Activated T-cell treated with anti-CD3 and anti-CD28 coated beads, Interleukin-2, amount 50 U/mL, for 1 hour (primary cell): ENCODE data around the gene MED13L.
"Not testable (repeated sequence)": the region's sequence is repeated elsewhere in the genome, so short reads cannot be mapped to it uniquely, and the experiment has no call there.

Experiments
- DNase-seq: peaks from one replicate; pipeline ENCODE4 v3.0.0-alpha.2; 2020

Gene MED13L

DNA sequence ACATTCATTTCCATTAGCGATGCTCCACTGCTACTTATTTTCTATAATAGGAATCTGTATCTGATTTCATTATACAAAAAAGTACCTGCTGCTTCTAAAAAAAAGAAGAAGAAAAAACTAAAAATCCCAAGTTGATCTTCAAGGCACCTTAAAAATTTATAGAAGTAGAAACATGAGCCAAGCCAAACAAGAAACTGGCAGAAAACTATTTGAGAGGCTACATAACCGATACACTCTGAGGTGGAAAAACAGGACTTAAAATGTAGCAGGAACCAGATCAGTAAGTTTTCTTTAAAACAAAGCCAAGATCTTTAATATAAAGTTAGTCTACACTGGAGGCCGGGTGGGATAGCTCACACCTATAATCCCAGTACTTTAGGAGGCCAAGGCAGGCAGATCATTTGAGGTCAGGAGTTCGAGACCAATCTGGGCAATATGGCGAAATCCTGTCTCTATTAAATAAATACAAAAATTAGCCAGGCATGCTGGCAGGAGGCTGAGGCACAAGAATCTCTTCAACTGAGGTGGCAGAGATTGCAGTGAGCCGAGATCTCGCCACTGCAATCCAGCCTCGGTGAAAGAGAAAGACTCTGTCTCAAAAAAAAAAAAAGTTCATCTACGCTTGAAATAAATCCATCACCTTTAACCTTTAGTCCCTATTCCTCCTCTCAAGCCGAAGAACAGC is 278.6 kb downstream of the MED13L start:
- no peak for DNase-seq

DNA sequence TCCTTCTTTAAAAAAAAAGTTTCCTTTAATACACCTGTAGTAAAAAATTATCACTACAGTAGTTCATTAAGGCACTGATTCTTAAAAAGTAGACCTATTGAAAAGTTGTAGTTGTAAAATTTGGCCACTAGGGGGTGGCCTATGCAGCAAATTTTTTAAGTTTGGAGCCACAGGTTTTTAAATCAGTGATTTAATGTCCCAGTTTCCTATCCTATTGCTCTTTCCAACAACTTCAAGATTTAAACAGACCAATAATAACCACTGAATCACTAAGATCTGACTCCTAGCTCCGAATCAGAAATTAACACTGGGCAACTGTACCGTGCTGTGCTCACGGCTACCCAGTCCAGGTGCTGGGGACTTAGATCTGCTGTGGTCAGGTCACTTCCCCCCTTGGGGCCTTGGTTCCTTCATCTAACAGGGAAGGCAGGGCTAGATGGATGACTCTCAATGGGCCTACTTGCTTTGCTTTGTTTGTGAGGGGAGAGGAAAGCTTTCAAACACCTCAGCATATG is 279.3 kb downstream of the MED13L start:
- DNase-seq: no peak

DNA sequence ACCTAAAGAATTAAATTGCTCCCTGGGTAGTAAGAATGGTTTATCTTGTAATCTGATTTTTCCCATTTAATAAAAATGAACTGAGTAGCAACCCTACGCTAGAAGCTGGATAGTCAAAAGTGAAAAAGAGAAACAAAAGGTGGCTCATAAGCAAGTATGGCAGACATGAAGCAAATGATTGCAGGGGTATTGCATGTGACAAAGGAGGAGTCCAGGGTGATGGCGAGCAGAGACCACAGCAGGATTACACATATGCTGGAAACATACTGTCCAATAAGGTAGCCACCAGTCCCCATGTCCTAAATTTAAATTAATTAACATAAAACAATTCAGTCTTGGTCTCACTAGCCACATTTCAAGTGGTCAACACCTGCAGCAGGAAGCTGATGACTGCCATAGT is 283.8 kb downstream of the MED13L start:
- DNase-seq: no peak

DNA sequence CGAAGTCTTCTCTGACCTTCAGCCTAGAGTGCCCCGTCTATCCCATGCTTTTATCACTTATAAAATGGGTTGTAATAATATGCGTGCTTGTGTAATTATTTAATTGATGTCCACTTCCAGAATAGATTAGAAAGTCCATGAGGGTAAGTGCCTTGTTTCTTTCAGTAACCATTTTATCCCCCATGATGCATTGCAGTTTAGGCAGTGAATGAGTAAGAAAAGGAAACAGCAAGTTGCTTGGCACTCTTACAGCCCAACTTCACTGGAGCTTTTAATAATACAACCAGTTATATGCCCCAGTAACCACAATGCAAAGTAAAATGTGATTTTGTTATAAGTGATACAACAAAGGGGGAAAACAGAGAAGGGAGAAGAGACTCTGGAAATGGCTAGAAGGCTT is 287.3 kb downstream of the MED13L start:
- DNase-seq: no peak

DNA sequence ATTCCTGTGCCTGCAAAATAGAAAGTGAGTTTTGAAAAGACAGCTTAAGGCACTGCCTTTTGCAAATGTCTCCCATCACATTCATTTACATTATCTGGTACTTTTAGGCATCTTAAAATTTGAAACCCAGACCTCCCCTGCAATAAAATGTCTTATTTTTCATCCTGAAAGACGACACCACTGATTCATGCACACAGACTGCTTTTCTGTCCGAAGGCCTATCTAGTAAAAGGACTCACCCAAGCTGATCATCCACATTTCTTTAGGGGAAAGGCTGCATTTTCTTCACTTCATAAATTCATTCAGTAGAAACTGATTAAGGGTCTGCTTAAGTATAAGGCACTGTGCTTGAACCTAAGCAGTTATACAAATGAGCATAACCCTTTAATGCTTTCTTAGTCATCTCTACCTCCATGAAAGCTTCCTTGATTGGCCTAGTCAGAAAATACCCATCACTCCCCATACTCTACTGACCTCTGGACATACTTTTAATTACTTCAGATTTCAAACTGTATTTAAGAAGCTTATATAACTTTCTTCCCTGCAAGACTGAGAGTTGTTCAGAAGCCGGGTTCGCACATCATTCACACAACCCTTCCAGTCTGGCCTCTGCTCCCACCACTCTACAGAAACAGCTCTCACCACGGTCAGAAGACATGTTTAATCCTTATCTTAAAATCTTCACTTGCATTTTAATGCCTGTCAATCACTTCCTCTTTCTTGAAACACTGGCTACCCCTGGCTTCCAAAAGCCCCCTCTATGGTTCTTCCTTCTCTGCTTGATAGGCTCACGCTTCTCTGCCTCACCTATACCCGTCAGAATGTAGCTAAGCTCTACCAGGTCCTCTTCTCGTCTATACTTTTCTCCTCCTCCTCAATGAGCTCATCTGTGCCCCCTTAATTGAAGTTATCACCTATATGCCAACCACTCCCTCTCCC is 288.6 kb downstream of the MED13L start:
- DNase-seq: no peak

DNA sequence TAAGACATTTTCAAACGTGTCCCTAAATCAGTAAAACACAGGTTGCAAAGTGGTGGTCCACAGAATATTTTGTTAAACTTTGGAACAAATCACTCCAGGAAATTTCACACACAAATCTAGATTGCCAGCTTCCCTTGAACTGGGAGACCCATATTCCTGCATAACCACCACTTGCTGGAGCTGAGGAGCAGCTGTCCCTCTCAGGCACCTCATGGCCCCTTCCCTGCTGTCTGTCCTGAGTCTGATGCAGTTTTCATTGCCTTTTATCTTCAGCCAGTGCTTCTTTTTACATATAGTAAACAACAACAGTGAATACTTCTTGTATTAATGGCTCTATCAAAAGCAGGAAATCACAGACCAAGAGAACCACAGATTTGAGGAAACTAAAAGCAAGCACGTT is 289.3 kb downstream of the MED13L start:
- DNase-seq: no peak

DNA sequence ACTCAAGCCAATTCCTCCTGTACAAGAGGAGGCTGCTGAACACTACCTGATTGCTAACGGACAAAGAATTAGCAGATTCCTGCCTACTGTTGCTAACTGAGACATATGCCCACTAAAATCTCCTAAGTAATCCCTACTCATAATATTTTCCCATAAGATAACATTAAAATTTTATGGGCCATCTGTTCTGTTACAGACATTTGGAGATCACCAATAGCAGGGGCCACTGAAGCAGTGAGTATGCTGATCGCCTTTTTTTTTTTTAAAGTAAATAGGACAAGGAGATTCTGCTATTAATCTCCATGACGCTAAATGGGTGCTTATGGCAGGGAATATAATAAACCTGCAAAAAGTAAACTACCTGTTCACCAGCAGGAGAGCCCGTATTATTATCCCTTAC is 292.9 kb downstream of the MED13L start:
- no peak for DNase-seq

DNA sequence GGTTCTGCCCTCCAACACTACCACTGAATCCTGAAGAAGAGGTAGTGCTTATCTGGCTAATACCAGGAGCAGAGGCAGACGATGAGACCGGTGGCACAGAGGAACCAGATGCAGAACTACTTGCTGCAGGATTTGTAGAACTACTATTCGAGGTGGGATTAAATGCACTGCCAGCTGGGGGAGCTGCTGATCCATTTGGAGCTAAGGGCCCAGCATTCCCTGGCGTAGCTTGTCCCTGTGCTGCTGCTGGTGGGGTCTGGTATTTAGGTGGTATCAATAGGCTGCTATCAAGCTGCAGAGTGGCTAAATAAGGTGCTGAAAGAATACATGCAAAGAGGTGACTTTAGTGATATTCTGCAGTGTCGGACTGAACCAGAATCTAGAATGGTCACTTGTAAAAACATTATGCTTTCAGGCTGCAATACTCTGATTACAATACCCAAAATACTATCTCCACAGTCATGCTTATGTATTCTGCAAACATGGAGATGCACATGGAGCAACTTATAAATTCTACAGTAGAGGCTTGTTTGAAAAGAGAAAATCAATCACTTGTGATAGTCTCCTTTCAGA is 294.2 kb downstream of the MED13L start:
- no peak for DNase-seq

DNA sequence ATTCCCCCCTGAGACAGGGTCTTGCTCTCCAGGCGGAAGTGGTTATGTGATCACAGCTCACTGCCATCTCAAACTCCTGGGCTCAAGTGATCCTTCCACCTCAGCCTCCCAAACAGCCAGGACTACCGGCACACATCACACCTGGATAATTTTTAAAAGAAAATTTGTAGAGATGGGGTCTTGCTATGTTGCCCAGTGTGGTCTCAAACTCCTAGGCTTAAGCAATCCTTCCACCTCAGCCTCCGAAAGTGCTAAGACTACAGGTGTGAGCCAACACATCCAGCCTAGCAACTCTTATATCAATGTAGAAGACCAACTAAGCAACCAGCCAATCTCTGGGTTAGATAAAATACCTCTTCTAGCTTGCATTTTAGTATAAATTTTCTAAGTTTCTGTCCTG is 297.2 kb downstream of the MED13L start:
- no peak for DNase-seq

DNA sequence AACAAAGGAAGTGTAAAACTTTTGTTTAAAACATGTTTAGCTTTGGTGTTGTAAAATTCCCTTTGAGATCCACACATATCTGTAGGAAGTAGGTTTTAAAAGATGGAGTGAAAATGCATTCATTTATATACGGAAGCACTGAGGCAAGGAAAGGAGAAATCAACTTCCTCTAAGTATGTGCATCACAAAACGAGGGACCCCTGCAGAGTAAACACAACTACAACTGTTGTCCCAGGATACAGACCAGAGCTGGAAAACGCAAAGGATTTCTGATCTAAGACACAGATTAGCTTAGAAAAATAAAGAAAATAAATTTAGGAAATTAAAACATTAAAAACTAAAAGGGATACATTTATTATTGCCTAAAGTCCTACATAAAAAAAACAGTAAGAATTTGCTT is 297.6 kb downstream of the MED13L start:
- no peak for DNase-seq

DNA sequence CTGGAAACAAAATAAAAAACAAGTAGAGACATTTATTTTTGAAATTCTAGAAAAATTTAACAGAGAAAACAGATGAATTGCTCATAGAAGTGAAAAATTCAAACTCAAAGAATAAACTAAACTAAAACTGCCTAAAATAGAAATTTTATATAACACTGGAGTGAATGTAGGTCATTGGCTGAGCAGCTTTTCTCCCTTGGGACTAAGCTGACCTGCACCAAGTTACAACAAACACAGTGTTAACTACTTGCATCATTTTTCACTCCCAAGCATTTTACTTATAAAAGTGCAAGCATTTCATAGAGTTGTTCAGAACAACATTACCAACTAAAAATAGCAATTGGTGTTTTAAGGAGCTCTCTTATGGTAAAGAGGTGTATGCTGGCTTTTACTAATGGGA is 298.1 kb downstream of the MED13L start:
- no peak for DNase-seq

DNA sequence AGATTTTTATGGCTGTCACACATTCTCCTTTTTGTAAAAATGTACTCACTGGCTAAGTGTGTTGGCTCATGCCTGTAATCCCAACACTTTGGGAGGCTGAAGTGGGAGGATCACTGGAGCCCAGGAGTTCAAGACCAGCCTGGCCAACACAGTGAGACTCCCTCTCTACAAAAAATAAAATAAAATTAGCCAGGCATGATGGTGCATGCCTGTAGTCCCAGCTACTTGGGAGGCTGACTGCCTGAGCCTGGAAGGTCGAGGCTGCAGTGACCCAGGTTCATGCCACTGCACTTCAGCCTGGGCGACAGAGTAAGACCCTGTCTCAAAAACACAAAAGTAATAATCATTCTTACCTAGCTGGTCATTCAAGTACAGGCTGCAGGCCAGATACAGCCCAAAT is 300.7 kb downstream of the MED13L start:
- not testable (repeated sequence) for DNase-seq

DNA sequence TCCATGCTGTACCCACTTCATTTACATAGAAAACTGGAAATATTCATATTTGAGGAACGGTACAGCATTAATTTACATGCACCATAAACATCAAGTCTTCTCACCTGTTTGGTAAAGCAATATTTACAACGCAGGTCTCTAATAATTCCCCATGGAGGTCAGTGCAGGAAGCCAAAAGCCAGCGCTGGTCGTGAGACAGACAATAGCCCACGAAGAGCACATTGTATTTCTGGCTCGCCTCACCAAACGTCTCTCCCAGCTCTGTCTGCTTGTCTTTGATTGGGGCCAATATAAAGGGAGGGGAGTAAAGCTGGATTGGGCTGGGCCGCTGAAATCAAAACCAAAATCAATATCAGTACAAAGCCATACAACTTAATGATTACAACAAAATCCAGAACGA is 302.1 kb downstream of the MED13L start:
- DNase-seq: no peak

DNA sequence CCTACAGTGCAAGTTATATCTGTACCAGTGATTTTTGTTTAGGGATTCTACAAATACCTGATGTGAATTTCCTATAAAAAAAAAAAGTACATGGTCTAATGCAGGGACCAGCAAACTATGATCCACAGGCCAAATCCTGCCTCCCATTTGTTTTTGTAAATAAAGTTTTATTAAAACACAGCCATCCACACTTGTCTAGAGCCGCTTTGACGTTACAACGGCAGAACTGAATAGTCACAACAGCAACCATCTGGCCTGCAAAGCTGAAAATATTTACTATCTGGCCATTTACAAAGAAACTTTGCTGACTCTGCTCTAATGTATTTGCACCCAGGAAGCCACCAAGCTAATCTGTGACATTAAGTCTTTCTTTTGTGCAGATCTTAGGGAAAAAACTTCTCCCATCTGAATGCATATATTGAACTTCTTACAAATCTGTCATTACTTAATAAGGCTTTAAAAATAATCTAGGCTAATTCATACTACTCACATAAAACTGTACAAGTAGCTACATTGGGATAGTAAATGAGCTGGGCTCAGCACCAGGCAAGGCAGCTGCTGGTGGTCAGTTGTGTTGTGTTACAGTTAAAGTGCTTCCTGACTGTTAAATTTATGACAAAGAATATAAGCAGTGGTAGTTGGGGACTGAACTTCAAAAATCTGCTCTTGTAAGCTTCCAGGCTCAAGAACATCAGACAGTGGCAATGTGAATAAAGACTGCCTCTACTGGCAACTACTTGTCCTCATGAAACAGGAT is 303.3 kb downstream of the MED13L start:
- DNase-seq: no peak

DNA sequence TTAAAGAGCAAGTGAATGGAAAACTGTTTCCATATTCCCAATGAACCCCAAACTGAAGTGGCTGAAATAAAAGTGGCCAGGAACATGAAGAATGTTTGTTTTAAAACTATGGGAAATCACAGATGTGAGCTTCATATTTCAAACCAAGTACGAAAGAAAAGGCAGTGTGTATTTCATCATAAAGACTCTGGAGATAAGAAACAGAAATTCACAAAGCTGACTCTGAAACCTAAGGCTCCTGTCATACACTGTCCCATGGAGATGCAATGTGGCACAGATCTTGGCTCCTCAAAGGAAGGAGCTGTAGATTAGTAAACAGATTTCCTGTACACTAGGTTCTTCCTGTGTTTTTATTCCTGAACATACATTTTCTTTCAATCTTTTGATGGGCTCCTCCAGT is 304.4 kb downstream of the MED13L start:
- no peak for DNase-seq

DNA sequence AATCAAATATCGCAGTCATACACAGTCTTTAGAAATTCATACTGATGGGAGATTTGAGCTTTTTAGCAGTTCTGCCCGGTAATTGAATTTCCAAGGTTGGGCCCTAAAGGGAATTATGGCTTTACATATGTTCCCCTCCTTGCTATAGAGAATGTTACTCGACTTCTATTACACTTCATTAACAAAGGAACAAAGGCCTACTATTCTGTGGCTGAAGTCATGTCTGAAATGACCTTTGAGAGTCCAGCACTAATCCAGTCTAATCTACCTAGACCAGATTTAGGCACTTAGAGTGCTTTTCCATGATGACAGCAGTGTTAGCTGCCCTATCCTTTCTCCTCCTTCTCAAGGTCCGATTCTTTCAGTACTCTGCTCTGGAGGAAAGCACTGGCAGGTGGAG is 305.3 kb downstream of the MED13L start:
- DNase-seq: no peak

DNA sequence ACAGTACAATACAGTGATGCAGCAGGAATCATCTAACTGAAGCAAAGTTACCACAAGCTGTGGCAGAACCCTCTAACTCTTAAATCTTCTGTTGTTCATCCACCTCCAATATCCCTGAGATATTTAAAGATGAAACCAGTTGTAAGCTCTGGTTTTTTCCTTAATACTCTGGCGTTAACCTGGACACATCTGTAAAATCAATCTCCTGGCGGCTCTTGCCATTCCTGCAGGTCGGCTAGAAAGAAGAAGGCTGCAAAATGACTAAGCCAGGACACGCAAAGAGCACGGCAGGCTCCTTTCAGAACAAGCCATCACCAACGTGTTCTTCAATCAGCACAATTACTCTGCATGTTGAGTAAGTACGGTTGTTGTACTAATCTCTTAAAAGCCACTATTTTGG is 309.3 kb downstream of the MED13L start:
- no peak for DNase-seq

DNA sequence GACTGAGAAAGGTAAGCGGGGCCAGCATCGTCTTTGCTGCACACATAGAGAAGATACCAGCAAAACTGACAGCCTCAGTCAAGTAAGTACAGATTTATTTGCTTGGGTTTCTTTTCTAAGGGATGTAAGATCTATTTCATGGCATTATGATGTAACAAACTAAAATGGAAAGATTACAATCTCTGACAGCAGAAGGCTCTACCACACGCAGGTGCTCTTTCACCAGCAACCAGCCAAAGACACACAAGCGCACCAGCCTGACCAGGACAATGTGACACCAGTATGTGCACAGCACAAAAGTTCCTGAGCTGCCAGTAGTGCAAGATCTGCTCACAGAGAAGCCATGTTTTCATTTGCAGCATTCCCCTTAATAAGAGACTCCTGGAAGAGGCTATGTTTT is 311.1 kb downstream of the MED13L start:
- no peak for DNase-seq

DNA sequence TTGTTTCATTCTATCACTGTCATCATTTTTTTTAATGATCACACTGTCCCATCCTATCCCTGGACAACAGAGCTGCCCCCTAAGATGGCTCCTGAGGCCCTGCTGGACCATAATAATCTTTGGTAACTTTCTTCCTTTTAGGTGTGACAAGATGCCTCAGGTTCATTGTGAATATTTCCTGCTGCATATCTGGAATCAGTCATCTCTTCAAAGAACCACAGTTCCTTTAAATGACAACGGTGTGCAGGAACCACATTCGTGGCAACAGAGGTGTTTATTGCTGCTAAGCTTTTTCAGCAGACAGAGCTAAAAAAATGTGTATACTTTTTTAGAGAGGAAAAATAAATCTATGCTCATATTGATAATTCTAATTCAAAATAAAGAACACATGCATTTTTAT is 312.9 kb downstream of the MED13L start:
- no peak for DNase-seq

DNA sequence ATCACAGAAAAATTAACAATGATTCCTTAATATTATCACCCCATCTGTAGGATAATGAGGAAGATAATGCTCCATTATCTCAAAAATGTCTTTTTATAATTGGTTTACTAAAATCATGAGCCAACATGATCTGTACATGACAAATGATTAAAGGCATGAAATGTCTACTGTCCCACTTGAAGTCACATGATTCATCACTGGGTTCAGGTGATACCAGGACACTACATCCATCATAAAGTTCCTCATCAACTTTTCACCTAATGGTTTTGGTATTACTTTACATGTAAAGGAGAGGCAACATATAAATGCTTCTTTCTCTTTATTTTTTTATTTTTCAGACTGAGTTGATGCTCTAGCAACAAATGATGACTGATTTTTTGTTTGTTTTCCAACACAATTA is 313.3 kb downstream of the MED13L start:
- DNase-seq: no peak

DNA sequence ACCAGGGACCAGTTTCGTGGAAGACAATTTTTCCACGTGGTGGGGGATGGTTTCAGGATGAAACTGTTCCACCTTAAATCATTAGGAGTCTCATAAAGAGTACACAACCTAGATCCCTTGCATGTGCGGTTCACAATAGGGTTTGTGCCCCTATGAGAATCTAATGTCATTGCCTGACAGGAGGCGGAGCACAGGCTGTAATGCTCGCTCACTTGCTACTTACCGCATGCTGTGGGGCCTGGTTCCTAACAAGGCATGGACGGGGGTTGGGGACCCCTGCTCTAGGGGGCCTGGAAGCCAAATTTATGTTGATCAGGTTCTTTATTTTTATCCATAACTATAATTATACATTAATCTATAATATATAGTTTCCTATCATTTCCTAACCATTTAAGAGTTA is 315.3 kb downstream of the MED13L start:
- no peak for DNase-seq

DNA sequence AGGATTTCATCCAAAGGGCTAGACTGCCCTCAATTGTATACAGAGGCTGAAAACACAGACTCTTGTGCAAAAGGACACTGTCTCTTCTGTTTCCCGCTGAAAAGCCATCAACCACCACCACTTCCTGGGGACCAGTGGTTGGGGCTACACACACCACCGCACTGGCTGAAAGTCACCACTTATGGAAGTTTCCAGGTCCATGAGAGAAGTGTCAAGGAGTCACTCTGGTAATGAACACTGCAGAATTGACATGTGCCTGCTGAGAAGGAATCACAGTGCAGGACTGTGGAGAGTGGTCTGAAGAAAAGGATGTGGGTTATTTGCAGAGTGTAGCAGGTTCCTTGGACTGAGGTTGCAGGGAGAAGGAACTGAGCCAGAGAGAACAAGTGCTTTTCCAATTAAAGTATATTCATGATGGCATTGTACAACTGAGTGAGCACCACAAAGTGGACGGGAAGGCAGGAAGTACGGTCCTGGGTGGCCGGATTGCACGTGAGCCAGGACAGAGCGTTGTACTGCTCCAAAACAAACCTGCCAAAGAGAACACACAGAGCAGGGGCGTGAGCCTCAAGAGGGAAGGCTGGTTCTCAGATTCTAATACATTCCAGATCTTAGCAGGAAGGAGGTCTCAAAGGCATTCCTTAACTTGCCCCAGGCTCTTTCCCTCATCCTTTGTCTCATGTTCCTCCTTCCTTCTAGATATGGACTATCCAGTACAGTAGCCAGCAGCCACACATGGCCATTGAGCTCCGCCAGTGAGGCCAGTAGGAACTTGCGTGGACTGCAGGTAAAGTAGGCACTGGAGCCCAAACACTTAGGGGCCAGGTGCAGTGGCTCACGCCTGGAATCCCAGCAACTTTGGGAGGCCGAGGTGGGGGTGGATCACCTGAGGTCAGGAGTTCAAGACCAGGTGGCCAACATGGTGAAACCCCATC is 316.4 kb downstream of the MED13L start:
- no peak for DNase-seq
